Vagina (tissue), 2 donors: ENCODE data around the gene CPN2. TPM values are rescaled to one million over a fixed set of nuclear protein-coding genes. Genes with fewer than 3 reads are reported as not detected.

ENCODE experiments used
- DNase-seq, 2 donors: peaks; one replicate each; pipeline ENCODE4 v3.0.0-alpha.2; 2017; ENCODE audit errors: extremely low spot score in 2 of 2
- H3K27ac ChIP-seq: fragments of 200-600 bp; sonication (generic); one replicate; pipeline ENCODE4 v1.5.1; 2019
- H3K27me3 ChIP-seq: fragments of 200-600 bp; sonication (generic); one replicate; pipeline ENCODE4 v1.5.1; 2019
- H3K36me3 ChIP-seq, 2 donors: fragments of 200-600 bp; sonication (generic); one replicate each; pipeline ENCODE4 v1.5.1; 2017 to 2019
- H3K4me1 ChIP-seq: fragments of 200-600 bp; sonication (generic); one replicate; pipeline ENCODE4 v1.5.1; 2019
- H3K4me3 ChIP-seq, 2 donors: fragments of 200-600 bp; sonication (generic); 1 replicate in 1 of 2; 2 replicates in 1 of 2; pipeline ENCODE4 v1.5.1; 2016 to 2019
- H3K9me3 ChIP-seq: fragments of 200-600 bp; sonication (generic); one replicate; pipeline ENCODE4 v1.5.1; 2019
- CTCF ChIP-seq, 3 experiments: fragments of 450-650 bp in 2 of 3; fragments of 200-600 bp in 1 of 3; sonication (generic) in 1 of 3; IDR thresholded peaks; one replicate each; pipeline ENCODE4 v1.5.1; 2017 to 2019; ENCODE audit warnings: antibody characterized with exemption in 3 of 3, mild to moderate bottlenecking in 2 of 3, moderate library complexity in 2 of 3
- POLR2A ChIP-seq, 2 donors: fragments of 450-650 bp; IDR thresholded peaks; one replicate each; pipeline ENCODE4 v1.6.1; 2017; ENCODE audit warnings: antibody characterized with exemption in 2 of 2, mild to moderate bottlenecking in 2 of 2, moderate library complexity in 2 of 2
- POLR2AphosphoS5 ChIP-seq, 2 donors: sonication (generic); formaldehyde crosslinking; IDR thresholded peaks; one replicate each; pipeline ENCODE4 v1.9.0; 2017; ENCODE audit warnings: antibody characterized with exemption in 2 of 2, mild to moderate bottlenecking in 2 of 2, low read depth in 1 of 2; ENCODE audit not compliant: insufficient read depth in 1 of 2
- intact Hi-C: fragments of 100-400 bp; cut with DNase I; formaldehyde crosslinking; loops from one replicate; pipeline ENCODE4 v1.15.1; 2023
- total RNA-seq: library from RNA; depleted of rRNA; stranded (reverse); fragments of >200 nt; gene quantifications from one replicate; pipeline ENCODE4 v1.2.3, GENCODE V29; 2016

CPN2 gene
- total RNA-seq, 1 donor from 2014 or later, result not detected

GRCh38 chr3:194396859-194397756, 46.0 kb upstream of the CPN2 start:
- H3K4me1 ChIP-seq, result peaks cover 43% of the 10 kb centered on the region
- H3K36me3 ChIP-seq, result no peaks in the 10 kb centered on the region
- H3K27ac ChIP-seq, result peak overlapping the region; percentile 76
- no peaks in the 10 kb centered on the region for H3K9me3 ChIP-seq
- no peak for TF ChIP-seq CTCF (IDR thresholded peaks at IDR 0.05)
- TF ChIP-seq POLR2A (IDR thresholded peaks at IDR 0.05), result no peak
- no peak for TF ChIP-seq POLR2AphosphoS5 (IDR thresholded peaks at IDR 0.05; ENCODE audit: insufficient read depth in 1 of 2, low read depth in 1 of 2)
- peak overlapping the region; percentile 16 to 42 for H3K4me3 ChIP-seq
- no peak for DNase-seq
- intact Hi-C loops, result no loop called here
- H3K27me3 ChIP-seq, result no peaks in the 10 kb centered on the region

- peaks cover 43% of the 10 kb centered on the region for H3K4me1 ChIP-seq
- no peak for DNase-seq
- H3K4me3 ChIP-seq, result peak overlapping the region; percentile 16 to 42
- peak overlapping the region; percentile 76 for H3K27ac ChIP-seq
- intact Hi-C loops, result no loop called here
- no peaks in the 10 kb centered on the region for H3K36me3 ChIP-seq
- no peak for TF ChIP-seq CTCF (IDR thresholded peaks at IDR 0.05)
- TF ChIP-seq POLR2A (IDR thresholded peaks at IDR 0.05), result peak in 1 of 2 donors; percentile 18
- no peak for TF ChIP-seq POLR2AphosphoS5 (IDR thresholded peaks at IDR 0.05; ENCODE audit: insufficient read depth in 1 of 2, low read depth in 1 of 2)
- no peaks in the 10 kb centered on the region for H3K9me3 ChIP-seq
- H3K27me3 ChIP-seq, result no peaks in the 10 kb centered on the region
Observed at GRCh38 chr3:194396539-194396858, 45.4 kb upstream of the CPN2 start.

DNA sequence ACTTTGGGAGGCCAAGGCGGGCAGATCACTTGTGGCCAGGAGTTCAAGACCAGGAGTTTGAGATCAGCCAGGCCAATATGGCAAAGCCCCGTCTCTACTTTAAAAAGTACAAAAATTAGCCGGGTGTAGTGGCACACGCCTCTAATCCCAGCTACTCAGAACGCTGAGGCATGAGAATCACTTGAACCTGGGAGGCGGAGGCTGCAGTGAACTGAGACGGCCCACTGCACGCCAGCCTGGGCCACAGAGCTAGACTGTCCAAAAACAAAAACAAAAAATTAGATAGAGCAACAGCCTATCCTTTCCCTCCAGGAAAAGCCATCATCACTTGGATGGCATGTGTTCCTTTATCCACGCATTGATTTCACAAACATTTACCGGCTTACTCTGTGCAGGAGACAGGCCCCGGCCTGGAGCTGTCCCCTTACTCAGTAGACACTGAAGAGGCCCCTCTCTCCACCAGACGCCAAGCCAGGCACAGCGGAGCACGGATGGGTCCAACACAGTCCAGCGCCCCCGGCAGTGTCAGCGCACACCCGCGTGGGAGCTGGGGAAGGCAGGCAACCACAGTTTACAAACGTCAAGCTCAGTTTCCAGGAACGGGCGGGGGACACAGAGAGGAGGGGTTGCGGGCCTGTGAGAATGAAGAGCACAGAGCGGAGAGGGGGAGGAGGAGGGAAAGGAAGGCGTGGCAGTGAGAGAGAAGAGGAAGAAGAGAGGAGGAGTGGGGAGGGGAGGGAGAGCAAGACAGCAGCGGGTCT, 44.8 kb upstream of the CPN2 start:
- H3K36me3 ChIP-seq, result no peaks in the 10 kb centered on the region
- no peaks in the 10 kb centered on the region for H3K27me3 ChIP-seq
- H3K27ac ChIP-seq, result peak overlapping the region; percentile 76
- no peaks in the 10 kb centered on the region for H3K9me3 ChIP-seq
- intact Hi-C loops, result no loop called here
- peaks cover 43% of the 10 kb centered on the region for H3K4me1 ChIP-seq
- DNase-seq, result no peak
- peak overlapping the region; percentile 3 to 42 for H3K4me3 ChIP-seq
- TF ChIP-seq POLR2AphosphoS5 (IDR thresholded peaks at IDR 0.05; ENCODE audit: insufficient read depth in 1 of 2, low read depth in 1 of 2) (peak in 1 of 2 donors; percentile 71), POLR2A (IDR thresholded peaks at IDR 0.05) (no peak), CTCF (IDR thresholded peaks at IDR 0.05) (no peak)

- Histone ChIP-seq H3K27me3 (no peaks in the 10 kb centered on the region), H3K4me1 (peaks cover 43% of the 10 kb centered on the region), H3K9me3 (no peaks in the 10 kb centered on the region), H3K27ac (peak overlapping the region; percentile 62), H3K4me3 (no peak overlapping the region), H3K36me3 (no peaks in the 10 kb centered on the region)
- DNase-seq, result no peak
- intact Hi-C loops, result no loop called here
- TF ChIP-seq CTCF (IDR thresholded peaks at IDR 0.05), result no peak
- no peak for TF ChIP-seq POLR2AphosphoS5 (IDR thresholded peaks at IDR 0.05; ENCODE audit: insufficient read depth in 1 of 2, low read depth in 1 of 2)
- no peak for TF ChIP-seq POLR2A (IDR thresholded peaks at IDR 0.05)
Observed at GRCh38 chr3:194395212-194395611, 44.1 kb upstream of the CPN2 start.
